Mesenchymal stem cell (in vitro differentiated cells and primary cell): Measurements from ENCODE around the gene RHAG.

Experiments used
- DNase-seq: peaks from one replicate; pipeline ENCODE4 v3.0.0-alpha.2; 2013
- H2AFZ ChIP-seq: one replicate; pipeline ENCODE4 v1.6.1; 2013; ENCODE audit warnings: low read depth, mild to moderate bottlenecking, control low read depth, inconsistent platforms, low read length, moderate library complexity
- H2AK5ac ChIP-seq: 2 replicates; pipeline ENCODE4 v1.6.1; 2013; ENCODE audit warnings: low read length, moderate library complexity, mild to moderate bottlenecking, inconsistent platforms; ENCODE audit not compliant: severe bottlenecking
- H2BK120ac ChIP-seq: one replicate; pipeline ENCODE4 v1.6.1; 2013; ENCODE audit warnings: low read depth, mild to moderate bottlenecking, inconsistent platforms, low read length, moderate library complexity
- H2BK12ac ChIP-seq, 2 experiments: one replicate each; pipeline ENCODE4 v1.6.1; 2013; ENCODE audit warnings: inconsistent platforms in 2 of 2, low read length in 2 of 2, mild to moderate bottlenecking in 2 of 2, moderate library complexity in 2 of 2, control low read depth in 1 of 2
- H2BK15ac ChIP-seq: one replicate; pipeline ENCODE4 v1.6.1; 2013; ENCODE audit warnings: mild to moderate bottlenecking, low read depth, inconsistent platforms; ENCODE audit not compliant: poor library complexity, severe bottlenecking
- H2BK5ac ChIP-seq: 2 replicates; pipeline ENCODE4 v1.6.1; 2013; ENCODE audit warnings: low read depth, mild to moderate bottlenecking, low read length, control low read depth, inconsistent platforms; ENCODE audit not compliant: poor library complexity, severe bottlenecking
- H3K14ac ChIP-seq, 2 experiments: one replicate each; pipeline ENCODE4 v1.6.1; 2013; ENCODE audit warnings: inconsistent platforms in 2 of 2, low read length in 2 of 2, control low read depth in 1 of 2, mild to moderate bottlenecking in 1 of 2, moderate library complexity in 1 of 2
- H3K18ac ChIP-seq, 2 experiments: one replicate each; pipeline ENCODE4 v1.6.1; 2013; ENCODE audit warnings: inconsistent platforms in 2 of 2, low read length in 2 of 2, control low read depth in 1 of 2, low read depth in 1 of 2, mild to moderate bottlenecking in 1 of 2
- H3K23ac ChIP-seq, 2 experiments: one replicate each; pipeline ENCODE4 v1.6.1; 2013; ENCODE audit warnings: inconsistent platforms in 2 of 2, low read length in 2 of 2, mild to moderate bottlenecking in 2 of 2, moderate library complexity in 2 of 2, control low read depth in 1 of 2
- H3K27ac ChIP-seq: 2 replicates; pipeline ENCODE4 v1.5.1; 2013; ENCODE audit warnings: mild to moderate bottlenecking, moderate library complexity, low read length, control low read depth, inconsistent platforms; ENCODE audit not compliant: poor library complexity, severe bottlenecking
- H3K27me3 ChIP-seq, 2 experiments: 2 replicates each; pipeline versions ENCODE4 v1.6.1 to v1.7.0; 2013; ENCODE audit warnings: low read length in 2 of 2, mild to moderate bottlenecking in 2 of 2, moderate library complexity in 2 of 2, control low read depth in 1 of 2, inconsistent platforms in 1 of 2; ENCODE audit not compliant: control insufficient read depth in 1 of 2, insufficient read depth in 1 of 2
- H3K36me3 ChIP-seq, 2 experiments: 2 replicates each; pipeline versions ENCODE4 v1.6.1 to v1.7.0; 2013; ENCODE audit warnings: low read length in 2 of 2, control low read depth in 1 of 2, inconsistent platforms in 1 of 2, low read depth in 1 of 2, mild to moderate bottlenecking in 1 of 2; ENCODE audit not compliant: insufficient read depth in 2 of 2, control insufficient read depth in 1 of 2
- H3K4ac ChIP-seq, 2 experiments: one replicate each; pipeline ENCODE4 v1.6.1; 2013; ENCODE audit warnings: inconsistent platforms in 2 of 2, low read length in 2 of 2, mild to moderate bottlenecking in 2 of 2, moderate library complexity in 2 of 2, control low read depth in 1 of 2, low read depth in 1 of 2
- H3K4me1 ChIP-seq: 2 replicates; pipeline ENCODE4 v1.6.1; 2013; ENCODE audit warnings: low read depth, low read length, control low read depth; ENCODE audit not compliant: control insufficient read depth, insufficient read depth
- H3K4me2 ChIP-seq: 2 replicates; pipeline ENCODE4 v1.6.1; 2013; ENCODE audit warnings: low read length, mild to moderate bottlenecking, inconsistent platforms; ENCODE audit not compliant: poor library complexity, severe bottlenecking
- H3K4me3 ChIP-seq, 2 experiments: 2 replicates each; pipeline versions ENCODE4 v1.5.1 to v1.7.0; 2013; ENCODE audit warnings: low read length in 2 of 2, mild to moderate bottlenecking in 2 of 2, control low read depth in 1 of 2, low read depth in 1 of 2; ENCODE audit not compliant: insufficient read depth in 1 of 2
- H3K79me1 ChIP-seq: replicated peaks from 2 replicates; pipeline ENCODE4 v1.6.1; 2013; ENCODE audit warnings: mild to moderate bottlenecking, control low read depth, low read length, inconsistent platforms; ENCODE audit not compliant: poor library complexity, severe bottlenecking
- H3K9ac ChIP-seq: 2 replicates; pipeline ENCODE4 v1.7.0; 2013; ENCODE audit warnings: mild to moderate bottlenecking, low read length, moderate library complexity
- H3K9me3 ChIP-seq: 2 replicates; pipeline ENCODE4 v1.7.0; 2013; ENCODE audit warnings: mild to moderate bottlenecking, low read length; ENCODE audit not compliant: control insufficient read depth
- H4K8ac ChIP-seq: one replicate; pipeline ENCODE4 v1.6.1; 2013; ENCODE audit warnings: inconsistent platforms, mild to moderate bottlenecking, low read length, moderate library complexity
- H4K91ac ChIP-seq: one replicate; pipeline ENCODE4 v1.6.1; 2013; ENCODE audit warnings: mild to moderate bottlenecking, low read length, inconsistent platforms
- WGBS: methylation state at CpG from one replicate; pipeline ENCODE4 v1.1.7; 2013; ENCODE audit warnings: mixed read lengths; 5-methylcytosine and 5-hydroxymethylcytosine counted together

The RHAG gene

DNA sequence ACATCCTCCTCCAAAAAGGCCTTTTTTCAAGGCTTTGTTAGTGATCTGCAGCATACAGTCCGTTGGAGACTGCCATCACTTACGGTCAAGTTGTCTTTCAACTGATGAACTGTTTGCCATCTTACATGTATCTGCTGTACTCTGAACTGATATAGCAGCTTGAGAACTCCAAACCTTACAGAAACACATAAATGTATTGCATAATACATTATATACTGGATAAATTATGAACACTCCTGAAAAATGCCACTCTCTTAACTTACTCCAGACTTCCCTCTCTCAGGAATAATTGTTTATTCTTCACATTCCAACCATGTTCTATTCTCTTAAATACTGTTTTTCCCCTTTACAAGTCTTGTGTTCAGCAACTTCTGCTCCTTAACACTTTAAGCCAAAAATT is 14.6 kb upstream of the RHAG start:
- H3K4me3 ChIP-seq, result no peak overlapping the region
- H4K91ac ChIP-seq, result no peak overlapping the region
- no peaks in the 10 kb centered on the region for H3K36me3 ChIP-seq
- H3K9me3 ChIP-seq, result no peaks in the 10 kb centered on the region
- no peaks in the 10 kb centered on the region for H3K27me3 ChIP-seq
- no peak overlapping the region for H3K9ac ChIP-seq
- H2BK15ac ChIP-seq, result no peak overlapping the region
- no peak overlapping the region for H2AK5ac ChIP-seq
- H3K23ac ChIP-seq, result no peak overlapping the region
- no peak overlapping the region for H3K4ac ChIP-seq
- no peak overlapping the region for H3K18ac ChIP-seq
- no peak overlapping the region for H3K14ac ChIP-seq
- no peak overlapping the region for H2AFZ ChIP-seq
- WGBS, result 80% methylated on average over 2 of the region's 2 CpGs
- no peaks in the 10 kb centered on the region for H3K4me1 ChIP-seq
- no peak for DNase-seq
- no peak overlapping the region for H3K27ac ChIP-seq
- no peak overlapping the region for H2BK5ac ChIP-seq
- no peak overlapping the region for H2BK12ac ChIP-seq
- no peak overlapping the region for H2BK120ac ChIP-seq
- H3K4me2 ChIP-seq, result no peak overlapping the region
- H4K8ac ChIP-seq, result no peak overlapping the region
- no peaks in the 10 kb centered on the region for H3K79me1 ChIP-seq

DNA sequence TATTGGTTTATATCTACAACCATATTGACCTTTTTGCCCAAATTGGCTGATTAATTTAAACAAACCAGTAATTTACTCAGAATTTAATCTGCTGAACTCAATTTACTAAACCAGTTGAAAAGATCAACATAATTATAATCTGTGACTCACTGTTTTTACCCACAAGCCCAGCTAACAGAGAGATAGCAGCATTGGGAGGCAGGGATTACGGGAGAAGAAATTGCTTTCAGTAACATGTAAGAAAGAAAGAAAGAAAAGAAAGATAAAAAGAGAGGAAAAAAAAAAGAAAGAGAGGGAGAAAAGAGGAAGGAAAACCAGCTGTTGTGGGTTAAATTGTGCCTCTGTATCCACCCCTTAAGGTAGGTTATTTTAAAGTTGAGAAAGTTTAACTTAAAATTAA is 13.3 kb upstream of the RHAG start:
- no peaks in the 10 kb centered on the region for H3K79me1 ChIP-seq
- H4K91ac ChIP-seq, result no peak overlapping the region
- H3K4me1 ChIP-seq, result no peaks in the 10 kb centered on the region
- no peak overlapping the region for H3K4me3 ChIP-seq
- no peak overlapping the region for H2BK120ac ChIP-seq
- no peak for DNase-seq
- H3K9me3 ChIP-seq, result no peaks in the 10 kb centered on the region
- no peaks in the 10 kb centered on the region for H3K27me3 ChIP-seq
- H3K36me3 ChIP-seq, result no peaks in the 10 kb centered on the region
- H3K18ac ChIP-seq, result no peak overlapping the region
- no peak overlapping the region for H2AK5ac ChIP-seq
- H2AFZ ChIP-seq, result no peak overlapping the region
- no peak overlapping the region for H3K14ac ChIP-seq
- H3K9ac ChIP-seq, result no peak overlapping the region
- H2BK12ac ChIP-seq, result no peak overlapping the region
- H3K27ac ChIP-seq, result no peak overlapping the region
- WGBS, result 84% methylated on average over 1 of the region's 1 CpG
- no peak overlapping the region for H2BK5ac ChIP-seq
- no peak overlapping the region for H4K8ac ChIP-seq
- H2BK15ac ChIP-seq, result no peak overlapping the region
- H3K23ac ChIP-seq, result no peak overlapping the region
- no peak overlapping the region for H3K4me2 ChIP-seq
- no peak overlapping the region for H3K4ac ChIP-seq

DNA sequence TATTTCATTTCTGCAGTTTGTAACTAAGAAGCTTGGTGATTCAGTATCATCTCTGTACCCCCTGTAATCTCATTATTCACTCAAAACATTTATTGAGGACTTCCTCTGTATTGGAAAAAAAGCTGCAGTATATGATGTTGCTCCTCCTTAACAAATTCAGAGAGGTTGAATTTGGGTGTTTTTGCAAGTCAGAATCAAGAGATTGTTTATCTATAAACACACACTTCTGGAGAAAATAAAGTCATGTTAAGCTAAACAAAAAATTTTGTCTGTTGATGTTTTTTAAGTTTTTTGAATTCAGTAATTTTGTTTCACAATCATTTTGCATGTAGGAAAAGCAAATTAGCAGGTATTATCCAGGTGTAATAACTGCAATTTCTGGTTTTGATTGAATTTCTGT is 11.4 kb upstream of the RHAG start:
- Histone ChIP-seq H3K27me3 (no peaks in the 10 kb centered on the region), H3K4me1 (no peaks in the 10 kb centered on the region), H2BK15ac (no peak overlapping the region), H3K14ac (no peak overlapping the region), H3K4me2 (no peak overlapping the region), H3K9ac (no peak overlapping the region), H3K36me3 (no peaks in the 10 kb centered on the region), H2BK120ac (no peak overlapping the region), H3K79me1 (no peaks in the 10 kb centered on the region), H3K18ac (no peak overlapping the region), H4K91ac (no peak overlapping the region), H2BK12ac (no peak overlapping the region), H3K4me3 (no peak overlapping the region), H3K23ac (no peak overlapping the region), H3K27ac (no peak overlapping the region), H3K4ac (no peak overlapping the region), H3K9me3 (no peaks in the 10 kb centered on the region), H4K8ac (no peak overlapping the region), H2AFZ (no peak overlapping the region), H2AK5ac (no peak overlapping the region), H2BK5ac (no peak overlapping the region)
- no peak for DNase-seq

DNA sequence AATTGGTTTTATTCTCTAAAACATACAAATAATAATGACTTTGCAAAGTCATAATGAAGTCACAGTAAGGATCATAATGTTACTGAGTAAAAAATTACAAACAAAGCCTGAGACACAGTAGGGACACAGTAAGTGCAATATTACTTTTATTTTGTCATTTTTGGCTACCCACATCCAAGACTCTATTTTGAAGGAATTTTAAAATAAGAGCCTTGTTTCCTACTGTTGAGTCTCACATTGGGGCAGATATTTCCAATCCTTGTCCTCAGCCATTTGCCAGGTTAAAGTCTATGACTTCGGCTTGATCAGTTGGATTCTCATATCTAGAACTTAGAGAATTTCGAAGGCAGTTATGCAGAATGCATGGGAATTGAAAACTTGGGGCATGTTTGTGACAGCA is 10.8 kb upstream of the RHAG start:
- Histone ChIP-seq H2BK12ac (no peak overlapping the region), H3K4ac (no peak overlapping the region), H3K4me1 (no peaks in the 10 kb centered on the region), H3K27me3 (no peaks in the 10 kb centered on the region), H3K4me3 (no peak overlapping the region), H2AK5ac (no peak overlapping the region), H3K9ac (no peak overlapping the region), H2BK15ac (no peak overlapping the region), H3K79me1 (no peaks in the 10 kb centered on the region), H3K27ac (no peak overlapping the region), H3K9me3 (no peaks in the 10 kb centered on the region), H3K4me2 (no peak overlapping the region), H2AFZ (no peak overlapping the region), H4K8ac (no peak overlapping the region), H3K23ac (no peak overlapping the region), H2BK120ac (no peak overlapping the region), H2BK5ac (no peak overlapping the region), H4K91ac (no peak overlapping the region), H3K36me3 (no peaks in the 10 kb centered on the region), H3K14ac (no peak overlapping the region), H3K18ac (no peak overlapping the region)
- 79% methylated on average over 2 of the region's 2 CpGs for WGBS
- no peak for DNase-seq
